OCI-LY1 (cell line): ENCODE measurements around the gene DDX31.

Source experiments
- H2AFZ ChIP-seq: fragments of 200-600 bp; sonication (generic), shearing (Covaris generic); 2 replicates; pipeline ENCODE4 v1.6.0; 2014; ENCODE audit warnings: antibody characterized with exemption, mild to moderate bottlenecking, low read length
- H3F3A ChIP-seq: fragments of 200-600 bp; sonication (generic), shearing (Covaris generic); 2 replicates; pipeline ENCODE4 v1.6.0; 2014; ENCODE audit warnings: mild to moderate bottlenecking, antibody characterized with exemption, low read length, moderate library complexity; ENCODE audit not compliant: insufficient read depth
- H3K27ac ChIP-seq: fragments of 200-600 bp; sonication (generic); 2 replicates; pipeline ENCODE4 v1.5.1; 2014; ENCODE audit warnings: low read length, mixed run types, mild to moderate bottlenecking, low read depth; ENCODE audit not compliant: poor library complexity, severe bottlenecking
- H3K27me3 ChIP-seq: fragments of 200-600 bp; sonication (generic); 2 replicates; pipeline ENCODE4 v1.6.0; 2014; ENCODE audit warnings: antibody characterized with exemption, mild to moderate bottlenecking, low read length, moderate library complexity; ENCODE audit not compliant: insufficient read depth
- H3K36me3 ChIP-seq: fragments of 200-600 bp; sonication (generic); 2 replicates; pipeline ENCODE4 v1.6.1; 2014; ENCODE audit warnings: mild to moderate bottlenecking, antibody characterized with exemption, low read length, moderate library complexity, mixed read lengths; ENCODE audit not compliant: insufficient read depth
- H3K4me1 ChIP-seq: fragments of 200-600 bp; sonication (generic); 2 replicates; pipeline ENCODE4 v1.5.1; 2014; ENCODE audit warnings: mild to moderate bottlenecking, low read length, moderate library complexity; ENCODE audit not compliant: insufficient read depth, severe bottlenecking
- H3K4me2 ChIP-seq: fragments of 200-600 bp; sonication (generic), shearing (Covaris generic); 2 replicates; pipeline ENCODE4 v1.6.1; 2014; ENCODE audit warnings: low read length
- H3K4me3 ChIP-seq: fragments of 200-600 bp; sonication (generic); 2 replicates; pipeline ENCODE4 v1.5.1; 2014; ENCODE audit warnings: low read length, low read depth, mild to moderate bottlenecking, mixed read lengths; ENCODE audit not compliant: poor library complexity, severe bottlenecking
- H3K79me2 ChIP-seq: fragments of 200-600 bp; shearing (Covaris generic); 2 replicates; pipeline ENCODE4 v1.6.1; 2016; ENCODE audit warnings: mixed run types, low read length, mixed read lengths; ENCODE audit not compliant: insufficient read depth
- H3K9ac ChIP-seq: fragments of 200-600 bp; sonication (generic), shearing (Covaris generic); 2 replicates; pipeline ENCODE4 v1.6.1; 2014; ENCODE audit warnings: mild to moderate bottlenecking, low read length, mixed read lengths
- H3K9me2 ChIP-seq: fragments of 200-600 bp; sonication (generic), shearing (Covaris generic); 2 replicates; pipeline ENCODE4 v1.6.1; 2014; ENCODE audit warnings: low read depth, mild to moderate bottlenecking, low read length, mixed read lengths
- H3K9me3 ChIP-seq: fragments of 200-600 bp; shearing (Covaris generic); 2 replicates; pipeline ENCODE4 v1.6.1; 2014; ENCODE audit warnings: low read length, mixed read lengths
- H4K20me1 ChIP-seq: fragments of 200-600 bp; sonication (generic), shearing (Covaris generic); 2 replicates; pipeline ENCODE4 v1.6.0; 2016; ENCODE audit warnings: mild to moderate bottlenecking, low read length; ENCODE audit not compliant: insufficient read depth
- CTCF ChIP-seq: fragments of 200-600 bp; sonication (generic), shearing (Covaris generic); IDR thresholded peaks from 2 replicates; pipeline ENCODE4 v1.5.1; 2017; ENCODE audit warnings: mild to moderate bottlenecking, antibody characterized with exemption, low read length, moderate library complexity, mixed read lengths
- EZH2 ChIP-seq: fragments of 200-600 bp; sonication (generic), shearing (Covaris generic); IDR thresholded peaks from 2 replicates; pipeline ENCODE4 v1.8.0; 2017; ENCODE audit warnings: borderline replicate concordance, mixed run types, mild to moderate bottlenecking, antibody characterized with exemption, low read length, moderate library complexity, mixed read lengths

Gene DDX31

GRCh38 chr9:132710333-132710732 lies 40.5 kb upstream of the DDX31 start:
- no peak overlapping the region for H3K4me2 ChIP-seq
- H3K4me3 ChIP-seq: no peak overlapping the region
- no peaks in the 10 kb centered on the region for H3K9me3 ChIP-seq
- H3K9me2 ChIP-seq: no peaks in the 10 kb centered on the region
- no peaks in the 10 kb centered on the region for H4K20me1 ChIP-seq
- no peaks in the 10 kb centered on the region for H3K36me3 ChIP-seq
- no peak overlapping the region for H3K9ac ChIP-seq
- no peaks in the 10 kb centered on the region for H3K79me2 ChIP-seq
- H3K27me3 ChIP-seq: no peaks in the 10 kb centered on the region
- no peak overlapping the region for H3K27ac ChIP-seq
- no peaks in the 10 kb centered on the region for H3F3A ChIP-seq
- H2AFZ ChIP-seq: no peak overlapping the region
- no peak for TF ChIP-seq CTCF
- TF ChIP-seq EZH2: no peak
- no peaks in the 10 kb centered on the region for H3K4me1 ChIP-seq

- Histone ChIP-seq H3K27me3 (no peaks in the 10 kb centered on the region), H3K4me1 (no peaks in the 10 kb centered on the region), H3K36me3 (no peaks in the 10 kb centered on the region), H4K20me1 (no peaks in the 10 kb centered on the region), H2AFZ (no peak overlapping the region), H3F3A (no peaks in the 10 kb centered on the region), H3K4me3 (no peak overlapping the region), H3K9me3 (no peaks in the 10 kb centered on the region), H3K27ac (no peak overlapping the region), H3K79me2 (no peaks in the 10 kb centered on the region), H3K9me2 (no peaks in the 10 kb centered on the region), H3K9ac (no peak overlapping the region), H3K4me2 (no peak overlapping the region)
- TF ChIP-seq EZH2 (no peak), CTCF (no peak)
Observed at GRCh38 chr9:132708769-132709430, 39.1 kb upstream of the DDX31 start.

GRCh38 chr9:132708239-132708638 lies 38.5 kb upstream of the DDX31 start:
- no peak overlapping the region for H3K9ac ChIP-seq
- no peaks in the 10 kb centered on the region for H3K27me3 ChIP-seq
- TF ChIP-seq EZH2 (no peak), CTCF (no peak)
- H3K4me1 ChIP-seq: no peaks in the 10 kb centered on the region
- H3K9me3 ChIP-seq: no peaks in the 10 kb centered on the region
- H3K9me2 ChIP-seq: no peaks in the 10 kb centered on the region
- no peaks in the 10 kb centered on the region for H3K79me2 ChIP-seq
- H3K27ac ChIP-seq: no peak overlapping the region
- H3K36me3 ChIP-seq: no peaks in the 10 kb centered on the region
- no peak overlapping the region for H2AFZ ChIP-seq
- no peaks in the 10 kb centered on the region for H3F3A ChIP-seq
- no peak overlapping the region for H3K4me2 ChIP-seq
- H3K4me3 ChIP-seq: no peak overlapping the region
- H4K20me1 ChIP-seq: no peaks in the 10 kb centered on the region
